GM12891 (cell line): ENCODE measurements around the gene ANKRD28.

Experiments
- POLR2A ChIP-seq: IDR thresholded peaks from 2 replicates; pipeline ENCODE4 v1.6.1; 2011; ENCODE audit warnings: low read depth, low read length, control low read depth
- POLR2AphosphoS5 ChIP-seq: IDR thresholded peaks from 2 replicates; pipeline ENCODE4 v1.6.1; 2011; ENCODE audit warnings: low read depth, low read length, control low read depth
- SPI1 ChIP-seq: IDR thresholded peaks from 2 replicates; pipeline ENCODE4 v1.6.1; 2011; ENCODE audit warnings: low read depth, low read length, control low read depth
- TAF1 ChIP-seq: IDR thresholded peaks from 2 replicates; pipeline ENCODE4 v1.6.1; 2011; ENCODE audit warnings: low read depth, low read length, control low read depth

DNA sequence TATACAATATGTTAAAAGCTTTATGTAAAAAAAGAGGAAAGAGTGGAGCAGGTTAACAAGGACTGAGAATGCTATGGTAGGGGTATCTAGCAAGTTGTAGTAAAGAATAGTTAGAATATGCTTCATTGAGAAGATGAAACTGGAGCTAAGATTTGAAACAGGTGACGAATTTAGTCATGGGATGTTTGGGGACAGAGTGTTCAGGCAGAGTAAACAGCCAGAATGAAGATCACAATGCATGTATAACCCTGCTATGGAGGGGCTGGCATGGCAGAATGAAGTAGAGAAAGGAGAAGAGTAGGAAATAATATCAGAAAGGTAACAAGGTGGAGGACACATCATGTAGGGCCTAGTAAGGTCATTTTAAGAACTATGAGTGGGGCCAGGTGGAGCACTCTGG lies 124.2 kb downstream of the ANKRD28 start:
- TF ChIP-seq POLR2A (no peak), POLR2AphosphoS5 (no peak), TAF1 (no peak), SPI1 (no peak)
